Measurements from ENCODE around the gene GMFB.

DNA sequence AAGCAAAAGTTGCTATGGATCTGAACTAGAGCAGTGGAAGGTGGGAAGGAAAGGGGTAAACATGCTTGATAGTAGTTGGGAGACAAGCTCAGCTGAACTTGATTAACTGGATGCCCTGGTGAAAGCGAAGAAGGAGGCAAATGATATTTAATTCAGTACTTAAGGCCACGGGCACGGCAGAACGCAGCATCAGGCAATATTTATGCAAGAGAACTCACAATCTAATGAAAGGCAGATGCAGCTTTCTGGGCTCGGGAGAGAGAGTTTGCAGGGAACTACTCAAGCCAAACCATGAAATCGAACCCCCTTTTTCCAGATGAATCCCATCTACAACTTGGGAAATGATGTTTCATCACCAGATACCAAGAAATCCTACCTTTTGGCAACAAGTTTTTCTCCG is 44.1 kb downstream of the GMFB start:
- TF ChIP-seq, protein P1, sequence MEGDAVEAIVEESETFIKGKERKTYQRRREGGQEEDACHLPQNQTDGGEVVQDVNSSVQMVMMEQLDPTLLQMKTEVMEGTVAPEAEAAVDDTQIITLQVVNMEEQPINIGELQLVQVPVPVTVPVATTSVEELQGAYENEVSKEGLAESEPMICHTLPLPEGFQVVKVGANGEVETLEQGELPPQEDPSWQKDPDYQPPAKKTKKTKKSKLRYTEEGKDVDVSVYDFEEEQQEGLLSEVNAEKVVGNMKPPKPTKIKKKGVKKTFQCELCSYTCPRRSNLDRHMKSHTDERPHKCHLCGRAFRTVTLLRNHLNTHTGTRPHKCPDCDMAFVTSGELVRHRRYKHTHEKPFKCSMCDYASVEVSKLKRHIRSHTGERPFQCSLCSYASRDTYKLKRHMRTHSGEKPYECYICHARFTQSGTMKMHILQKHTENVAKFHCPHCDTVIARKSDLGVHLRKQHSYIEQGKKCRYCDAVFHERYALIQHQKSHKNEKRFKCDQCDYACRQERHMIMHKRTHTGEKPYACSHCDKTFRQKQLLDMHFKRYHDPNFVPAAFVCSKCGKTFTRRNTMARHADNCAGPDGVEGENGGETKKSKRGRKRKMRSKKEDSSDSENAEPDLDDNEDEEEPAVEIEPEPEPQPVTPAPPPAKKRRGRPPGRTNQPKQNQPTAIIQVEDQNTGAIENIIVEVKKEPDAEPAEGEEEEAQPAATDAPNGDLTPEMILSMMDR (IDR thresholded peaks at IDR 0.05): no peak
- TF ChIP-seq POLR2A (IDR thresholded peaks at IDR 0.05): no peak
